Stimulated activated effector memory CD8-positive, alpha-beta T cell treated with anti-CD3 and anti-CD28 coated beads, Interleukin-12 subunit alpha, Interleukin-12 subunit beta, amount 100 ng/mL, for 72 hours (primary cell): Measurements from ENCODE around the gene FA2H.

ENCODE experiments used
- ATAC-seq: fragments of 150-1000 bp; cut with Tn5 transposase; 2 replicates; pipeline ENCODE4 v1.10.0; 2021
- DNase-seq, 2 donors: peaks; one replicate each; pipeline ENCODE4 v3.0.0; 2021 to 2022; ENCODE audit warnings: low spot score in 2 of 2
- H3K27ac Mint-ChIP-seq: one replicate; pipeline ENCODE4 v1.8.0; 2022; ENCODE audit warnings: mild to moderate bottlenecking, mixed read lengths
- H3K36me3 Mint-ChIP-seq: one replicate; pipeline ENCODE4 v1.8.0; 2022; ENCODE audit warnings: mild to moderate bottlenecking, mixed read lengths
- H3K4me1 Mint-ChIP-seq: one replicate; pipeline ENCODE4 v1.8.0; 2022; ENCODE audit warnings: mixed read lengths
- H3K4me3 Mint-ChIP-seq: one replicate; pipeline ENCODE4 v1.8.0; 2022; ENCODE audit warnings: mild to moderate bottlenecking, mixed read lengths
- H3K9me3 Mint-ChIP-seq: one replicate; pipeline ENCODE4 v1.8.0; 2022; ENCODE audit warnings: mixed read lengths

FA2H gene

GRCh38 chr16:74666010-74666421, 108.6 kb downstream of the FA2H start:
- H3K27ac Mint-ChIP-seq, result peak overlapping the region; percentile 97
- no peak for ATAC-seq
- H3K4me3 Mint-ChIP-seq, result peak overlapping the region; percentile 80
- peaks cover 32% of the 10 kb centered on the region for H3K4me1 Mint-ChIP-seq
- H3K36me3 Mint-ChIP-seq, result peaks cover 67% of the 10 kb centered on the region
- no peaks in the 10 kb centered on the region for H3K9me3 Mint-ChIP-seq
- no peak for DNase-seq
